DND-41 (cell line): ENCODE results near the gene TXNDC5.
"Not testable (repeated sequence)": the region's sequence is repeated elsewhere in the genome, so short reads cannot be mapped to it uniquely, and the experiment has no call there.

Experiments used
- ATAC-seq: fragments of 200-7000 bp; cut with Tn5 transposase; 3 replicates; pipeline ENCODE4 v1.9.1; 2021; ENCODE audit warnings: low read depth; ENCODE audit not compliant: insufficient read depth
- DNase-seq: peaks from one replicate; pipeline ENCODE4 v3.0.0-alpha.2; 2020
- H2AFZ ChIP-seq: 2 replicates; pipeline ENCODE4 v1.6.0; 2012; ENCODE audit warnings: low read depth, low read length
- H3K27ac ChIP-seq: 2 replicates; pipeline ENCODE4 v1.5.1; 2012; ENCODE audit warnings: low read length, inconsistent platforms
- H3K27me3 ChIP-seq: fragments of 200-600 bp; sonication (generic); 2 replicates; pipeline ENCODE4 v1.6.0; 2012; ENCODE audit warnings: low read length, mild to moderate bottlenecking, inconsistent platforms; ENCODE audit not compliant: insufficient read depth, poor library complexity
- H3K36me3 ChIP-seq: 2 replicates; pipeline ENCODE4 v1.5.1; 2012; ENCODE audit warnings: low read length, inconsistent platforms; ENCODE audit not compliant: insufficient read depth
- H3K4me1 ChIP-seq: 2 replicates; pipeline ENCODE4 v1.5.1; 2012; ENCODE audit warnings: mild to moderate bottlenecking, low read length; ENCODE audit not compliant: insufficient read depth
- H3K4me2 ChIP-seq: 2 replicates; pipeline ENCODE4 v1.6.0; 2012; ENCODE audit warnings: mild to moderate bottlenecking, moderate library complexity, low read length, inconsistent platforms; ENCODE audit not compliant: insufficient read depth
- H3K4me3 ChIP-seq, 2 experiments: fragments of 200-600 bp in 1 of 2; shearing (Covaris generic) in 1 of 2; 2 replicates each; pipeline ENCODE4 v1.5.1; 2012 to 2016; ENCODE audit warnings: inconsistent platforms in 2 of 2, low read length in 2 of 2, mild to moderate bottlenecking in 2 of 2, low read depth in 1 of 2, moderate library complexity in 1 of 2
- H3K79me2 ChIP-seq: 2 replicates; pipeline ENCODE4 v1.6.0; 2012; ENCODE audit warnings: low read length, inconsistent platforms; ENCODE audit not compliant: insufficient read depth
- H3K9ac ChIP-seq: 2 replicates; pipeline ENCODE4 v1.6.0; 2012; ENCODE audit warnings: low read depth, mild to moderate bottlenecking, inconsistent platforms, low read length, moderate library complexity
- H3K9me3 ChIP-seq: 2 replicates; pipeline ENCODE4 v1.5.1; 2012; ENCODE audit warnings: low read length, moderate library complexity, mild to moderate bottlenecking, inconsistent platforms; ENCODE audit not compliant: insufficient read depth, severe bottlenecking
- H4K20me1 ChIP-seq: 2 replicates; pipeline ENCODE4 v1.6.0; 2012; ENCODE audit warnings: low read length; ENCODE audit not compliant: insufficient read depth
- CTCF ChIP-seq: IDR thresholded peaks from 2 replicates; pipeline ENCODE4 v1.5.1; 2012; ENCODE audit warnings: borderline replicate concordance, low read length, moderate library complexity, mild to moderate bottlenecking; ENCODE audit not compliant: poor library complexity, severe bottlenecking; ENCODE audit errors: extremely low read depth
- EZH2 ChIP-seq: IDR thresholded peaks from 3 replicates; pipeline ENCODE4 v1.6.1; 2012; ENCODE audit warnings: borderline replicate concordance, low read depth, mild to moderate bottlenecking, moderate library complexity, low read length, inconsistent platforms; ENCODE audit not compliant: severe bottlenecking

TXNDC5 gene

GRCh38 chr6:7894262-7895124, 16.1 kb downstream of the TXNDC5 start:
- H3K79me2 ChIP-seq, result no peaks in the 10 kb centered on the region; the same call in 1 of the 2 replicates
- no peak for DNase-seq
- ATAC-seq, result no peak
- H3K27me3 ChIP-seq, result no peaks in the 10 kb centered on the region
- H3K36me3 ChIP-seq, result peaks cover 99% of the 10 kb centered on the region
- no peak for TF ChIP-seq EZH2
- TF ChIP-seq CTCF, result no peak
- peaks cover 10% of the 10 kb centered on the region; the same call in 1 of the 2 replicates for H4K20me1 ChIP-seq
- no peak overlapping the region for H2AFZ ChIP-seq
- H3K9ac ChIP-seq, result no peak overlapping the region
- H3K4me1 ChIP-seq, result no peaks in the 10 kb centered on the region
- H3K27ac ChIP-seq, result no peak overlapping the region
- no peaks in the 10 kb centered on the region for H3K9me3 ChIP-seq
- H3K4me3 ChIP-seq, result no peak overlapping the region
- no peak overlapping the region for H3K4me2 ChIP-seq

- H3K4me3 ChIP-seq, result no peak overlapping the region
- no peaks in the 10 kb centered on the region for H3K27me3 ChIP-seq
- H3K36me3 ChIP-seq, result peaks cover 99% of the 10 kb centered on the region
- no peak for DNase-seq
- no peaks in the 10 kb centered on the region for H3K4me1 ChIP-seq
- peaks cover 7% of the 10 kb centered on the region; the same call in 1 of the 2 replicates for H4K20me1 ChIP-seq
- no peak for ATAC-seq
- no peaks in the 10 kb centered on the region for H3K79me2 ChIP-seq
- H3K9ac ChIP-seq, result no peak overlapping the region
- no peak overlapping the region for H3K27ac ChIP-seq
- H3K4me2 ChIP-seq, result no peak overlapping the region
- TF ChIP-seq CTCF, result no peak
- no peak for TF ChIP-seq EZH2
- no peaks in the 10 kb centered on the region for H3K9me3 ChIP-seq
- H2AFZ ChIP-seq, result no peak overlapping the region
These were observed 17.2 kb downstream of the TXNDC5 start for GRCh38 chr6:7893342-7893741.

GRCh38 chr6:7892367-7892766, 18.2 kb downstream of the TXNDC5 start:
- not testable (repeated sequence) for H3K4me2 ChIP-seq, H3K9me3 ChIP-seq, H3K79me2 ChIP-seq, H3K27ac ChIP-seq, H2AFZ ChIP-seq, DNase-seq, H3K9ac ChIP-seq, H3K4me3 ChIP-seq, ATAC-seq, H3K4me1 ChIP-seq, H3K27me3 ChIP-seq
- H3K36me3 ChIP-seq, result peaks cover 99% of the 10 kb centered on the region
- peaks cover 13% of the 10 kb centered on the region; the same call in 1 of the 2 replicates for H4K20me1 ChIP-seq

- H3K79me2 ChIP-seq, result no peaks in the 10 kb centered on the region
- no peak overlapping the region for H3K4me3 ChIP-seq
- TF ChIP-seq CTCF (no peak), EZH2 (no peak)
- DNase-seq (no peak), ATAC-seq (no peak)
- H3K27me3 ChIP-seq, result no peaks in the 10 kb centered on the region
- H3K9me3 ChIP-seq, result no peaks in the 10 kb centered on the region
- H3K27ac ChIP-seq, result no peak overlapping the region
- H3K36me3 ChIP-seq, result peaks cover 100% of the 10 kb centered on the region
- H4K20me1 ChIP-seq, result peaks cover 17% of the 10 kb centered on the region
- no peaks in the 10 kb centered on the region for H3K4me1 ChIP-seq
- H2AFZ ChIP-seq, result no peak overlapping the region
- H3K9ac ChIP-seq, result no peak overlapping the region
- H3K4me2 ChIP-seq, result no peak overlapping the region
These were observed 19.3 kb downstream of the TXNDC5 start for GRCh38 chr6:7891078-7891872.
